Endothelial cell of umbilical vein (primary cell): ENCODE data around the gene TLN1. TPM values are rescaled to one million over a fixed set of nuclear protein-coding genes. Genes with fewer than 3 reads are reported as not detected.

Experiments
- BruUV-seq: library from RNA; stranded (reverse); fragments of 400-500 nt; replicated peaks from 2 replicates; lab custom pipeline; 2021; lab: Mats Ljungman, UMichigan
- CTCF ChIA-PET: fragments of 300-600, 350-600 bp; sonication (Branson Sonifier 250); formaldehyde crosslinking; loops from one replicate; lab custom pipeline; 2021; ENCODE audit warnings: antibody characterized with exemption, inconsistent platforms; lab: Charles Lee
- POLR2A ChIA-PET: fragments of 300-600, 350-600 bp; sonication (Branson Sonifier 250); formaldehyde crosslinking; loops from one replicate; lab custom pipeline; 2021; ENCODE audit warnings: antibody characterized with exemption, inconsistent platforms; lab: Charles Lee
- DNase-seq: peaks from one replicate; pipeline ENCODE4 v3.0.0-alpha.2; 2011; ENCODE audit warnings: low read depth, low spot score
- FAIRE-seq: peaks from 2 replicates; lab custom pipeline; 2011; peaks lifted over from hg19 to GRCh38; lab: Jason Lieb, UNC
- H2AFZ ChIP-seq: 2 replicates; pipeline ENCODE4 v1.6.0; 2012; ENCODE audit warnings: low read depth, low read length, control low read depth, inconsistent platforms
- H3K27ac ChIP-seq: 2 replicates; pipeline ENCODE4 v1.5.1; 2011; ENCODE audit warnings: low read depth, mild to moderate bottlenecking, control low read depth, low read length, moderate library complexity; ENCODE audit not compliant: insufficient read depth
- H3K27me3 ChIP-seq, 2 experiments: 2 replicates each; pipeline versions ENCODE4 v1.6.0 to v1.6.1; 2011; ENCODE audit warnings: low read length in 2 of 2, mixed read lengths in 1 of 2; ENCODE audit not compliant: control insufficient read depth in 2 of 2, insufficient read depth in 2 of 2
- H3K36me3 ChIP-seq, 2 experiments: 2 replicates in 1 of 2; 3 replicates in 1 of 2; pipeline ENCODE4 v1.5.1; 2011; ENCODE audit warnings: low read length in 2 of 2, mild to moderate bottlenecking in 1 of 2, moderate library complexity in 1 of 2; ENCODE audit not compliant: control insufficient read depth in 2 of 2, insufficient read depth in 2 of 2; ENCODE audit errors: extremely low read depth in 1 of 2
- H3K4me1 ChIP-seq: 3 replicates; pipeline ENCODE4 v1.5.1; 2011; ENCODE audit warnings: mild to moderate bottlenecking, low read length; ENCODE audit not compliant: control insufficient read depth, insufficient read depth; ENCODE audit errors: extremely low read depth
- H3K4me2 ChIP-seq: 2 replicates; pipeline ENCODE4 v1.6.1; 2011; ENCODE audit warnings: low read length, control low read depth, mixed read lengths; ENCODE audit not compliant: insufficient read depth
- H3K4me3 ChIP-seq, 3 experiments: fragments of 200-600 bp in 1 of 3; sonication (generic), shearing (Covaris generic) in 1 of 3; replicated peaks in 1 of 3; 2 replicates each; pipeline ENCODE4 v1.5.1; 2011 to 2016; ENCODE audit warnings: control low read depth in 3 of 3, low read length in 3 of 3, mild to moderate bottlenecking in 2 of 3, inconsistent platforms in 1 of 3, low read depth in 1 of 3, moderate library complexity in 1 of 3; ENCODE audit not compliant: insufficient read depth in 1 of 3
- H3K79me2 ChIP-seq: 2 replicates; pipeline ENCODE4 v1.6.0; 2012; ENCODE audit warnings: low read length, inconsistent platforms; ENCODE audit not compliant: control insufficient read depth, insufficient read depth
- H3K9ac ChIP-seq: replicated peaks from 2 replicates; pipeline ENCODE3; 2011; ENCODE audit warnings: low read length, control low read depth; ENCODE audit not compliant: insufficient read depth; ENCODE audit errors: extremely low read depth
- H3K9me1 ChIP-seq: replicated peaks from 3 replicates; pipeline ENCODE4 v1.6.0; 2011; ENCODE audit warnings: mild to moderate bottlenecking, low read length; ENCODE audit not compliant: control insufficient read depth, insufficient read depth; ENCODE audit errors: extremely low read depth
- H3K9me3 ChIP-seq: replicated peaks from 2 replicates; pipeline ENCODE4 v1.5.1; 2012; ENCODE audit warnings: low read length, inconsistent platforms; ENCODE audit not compliant: control insufficient read depth, insufficient read depth
- H4K20me1 ChIP-seq: replicated peaks from 2 replicates; pipeline ENCODE3; 2011; ENCODE audit warnings: mild to moderate bottlenecking, low read length; ENCODE audit not compliant: control insufficient read depth, insufficient read depth; ENCODE audit errors: extremely low read depth
- MAX ChIP-seq: IDR thresholded peaks from 2 replicates; pipeline ENCODE4 v1.6.1; 2011; ENCODE audit not compliant: insufficient read depth, insufficient read length
- POLR2A ChIP-seq: IDR thresholded peaks from 2 replicates; pipeline ENCODE4 v1.6.1; 2012; ENCODE audit warnings: low read depth, mild to moderate bottlenecking, control low read depth, low read length
- dilution Hi-C: fragments of 300-500 bp; cut with MboI; formaldehyde crosslinking; loops from one replicate; pipeline ENCODE4 v1.15.0; 2019; ENCODE audit warnings: low sequenced_read_pairs; ENCODE audit not compliant: extremely low pct_ligation_motif_present
- intact Hi-C: fragments of 100-400 bp; cut with micrococcal nuclease; formaldehyde crosslinking; loops from one replicate; pipeline ENCODE4 v1.10.0; 2022
- polyA plus RNA-seq, 4 experiments: library from polyadenylated mRNA; depleted of rRNA in 3 of 4; stranded (reverse) in 3 of 4; unstranded in 1 of 4; fragments of >200 nt; gene quantifications; 2 replicates each; pipeline versions ENCODE4 v1.2.1 to v1.2.3, GENCODE V29; 2011 to 2012; ENCODE audit warnings: missing spikeins in 1 of 4
- total RNA-seq: library from RNA; stranded (reverse); gene quantifications from 2 replicates; pipeline ENCODE4 v1.2.3, GENCODE V29; 2021
- TF ChIP-seq, protein P1 (sequence below), 2 donors: IDR thresholded peaks; 1 replicate in 1 of 2; 2 replicates in 1 of 2; pipeline ENCODE4 v1.5.1; 2011; ENCODE audit warnings: low read length in 2 of 2, mild to moderate bottlenecking in 2 of 2, moderate library complexity in 2 of 2, control low read depth in 1 of 2, inconsistent platforms in 1 of 2, low read depth in 1 of 2; ENCODE audit not compliant: insufficient read depth in 1 of 2; ENCODE audit errors: extremely low read depth in 1 of 2

TLN1 gene
- total and polyA plus RNA-seq, 2 donors (not counting 3 experiments of a cell fraction or from before 2014, with no cell fraction given) = 120 to 450 TPM

DNA sequence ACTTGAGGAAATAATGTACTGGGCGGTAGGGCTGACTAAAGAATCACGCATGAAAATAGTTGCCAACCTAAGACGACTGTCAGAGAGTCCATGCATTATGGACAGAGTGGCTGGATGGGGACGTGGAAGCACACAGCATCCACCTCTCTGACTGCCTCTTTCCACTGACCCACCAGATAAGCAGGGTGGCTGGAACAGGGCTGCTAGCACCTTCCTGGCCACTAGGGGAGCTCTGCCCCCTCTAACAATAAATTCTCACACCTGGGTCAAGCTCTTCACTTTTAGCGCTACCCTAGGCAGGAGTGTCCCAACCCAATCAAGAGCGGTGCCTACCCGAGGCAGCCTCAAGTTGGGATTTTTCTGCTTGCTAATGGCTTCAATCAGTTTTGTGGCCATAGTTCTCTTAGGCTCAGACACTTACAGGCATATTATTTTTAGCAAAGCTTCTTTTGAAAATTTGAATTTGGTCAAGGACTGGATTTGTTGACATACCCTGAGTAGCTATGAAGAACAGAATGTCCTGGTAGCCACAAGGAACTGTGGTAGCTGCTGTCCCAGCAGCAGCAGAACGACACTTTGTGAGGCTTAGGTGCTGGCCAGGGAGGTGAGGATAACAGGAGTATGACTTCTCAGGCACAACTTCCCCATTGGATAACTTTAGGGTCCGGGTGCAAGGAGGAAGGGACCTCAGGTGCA, 35.3 kb downstream of the TLN1 start:
- Histone ChIP-seq H3K4me2 (no peak overlapping the region), H3K79me2 (no peaks in the 10 kb centered on the region), H3K9ac (no peak overlapping the region), H3K27me3 (no peaks in the 10 kb centered on the region), H3K4me3 (no peak overlapping the region), H3K36me3 (peaks cover 42 to 53% of the 10 kb centered on the region in 2 experiments), H3K9me3 (no peaks in the 10 kb centered on the region), H3K9me1 (no peaks in the 10 kb centered on the region), H3K4me1 (no peaks in the 10 kb centered on the region), H2AFZ (no peak overlapping the region), H3K27ac (no peak overlapping the region), H4K20me1 (no peaks in the 10 kb centered on the region)
- BruUV-seq = no TSS peak
- TF ChIP-seq MAX (no peak), POLR2A (peak; percentile 30)
- TF ChIP-seq, protein P1, sequence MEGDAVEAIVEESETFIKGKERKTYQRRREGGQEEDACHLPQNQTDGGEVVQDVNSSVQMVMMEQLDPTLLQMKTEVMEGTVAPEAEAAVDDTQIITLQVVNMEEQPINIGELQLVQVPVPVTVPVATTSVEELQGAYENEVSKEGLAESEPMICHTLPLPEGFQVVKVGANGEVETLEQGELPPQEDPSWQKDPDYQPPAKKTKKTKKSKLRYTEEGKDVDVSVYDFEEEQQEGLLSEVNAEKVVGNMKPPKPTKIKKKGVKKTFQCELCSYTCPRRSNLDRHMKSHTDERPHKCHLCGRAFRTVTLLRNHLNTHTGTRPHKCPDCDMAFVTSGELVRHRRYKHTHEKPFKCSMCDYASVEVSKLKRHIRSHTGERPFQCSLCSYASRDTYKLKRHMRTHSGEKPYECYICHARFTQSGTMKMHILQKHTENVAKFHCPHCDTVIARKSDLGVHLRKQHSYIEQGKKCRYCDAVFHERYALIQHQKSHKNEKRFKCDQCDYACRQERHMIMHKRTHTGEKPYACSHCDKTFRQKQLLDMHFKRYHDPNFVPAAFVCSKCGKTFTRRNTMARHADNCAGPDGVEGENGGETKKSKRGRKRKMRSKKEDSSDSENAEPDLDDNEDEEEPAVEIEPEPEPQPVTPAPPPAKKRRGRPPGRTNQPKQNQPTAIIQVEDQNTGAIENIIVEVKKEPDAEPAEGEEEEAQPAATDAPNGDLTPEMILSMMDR (IDR thresholded peaks at IDR 0.05; ENCODE audit: extremely low read depth in 1 of 2, insufficient read depth in 1 of 2, low read depth in 1 of 2, low read length in 2 of 2) = peak; percentile 86 to 94
- dilution Hi-C loops = no loop called here
- peak; percentile 59 for DNase-seq
- intact Hi-C loops = loop anchor here (1.0 kb wide), 2 partner anchors 38 to 49 kb away; partner anchors contain the start of genes CCDC107 and RMRP
- peak; percentile 81 for FAIRE-seq
- POLR2A ChIA-PET = interaction anchor here (1.4 kb wide), 1 partner anchor 31 kb away, joined by 6 read pairs; no protein-coding TSS in a partner anchor
- CTCF ChIA-PET = interaction anchor here (0.7 to 13.5 kb wide), 36 partner anchors 9 to 216 kb away, joined by 3 to 227 read pairs (median 6); partner anchors contain the start of genes ARHGEF39, CA9, CCDC107 and CREB3
